SJCRH30 (cell line): Measurements from ENCODE around the gene DDX20. TPM values are rescaled to one million over a fixed set of nuclear protein-coding genes. Genes with fewer than 3 reads are reported as not detected.

ENCODE experiments used
- DNase-seq, 2 experiments: peaks; one replicate each; pipeline ENCODE4 v3.0.0-alpha.2; 2015 to 2020
- H3K27ac ChIP-seq: fragments of 250-450 bp; sonication (Bioruptor Pico); 2 replicates; pipeline ENCODE4 v1.5.1; 2020; ENCODE audit warnings: mild to moderate bottlenecking, moderate library complexity
- H3K27me3 ChIP-seq: fragments of 250-450 bp; sonication (Bioruptor Pico); 2 replicates; pipeline ENCODE4 v1.5.1; 2020; ENCODE audit warnings: mild to moderate bottlenecking, moderate library complexity
- H3K36me3 ChIP-seq: fragments of 250-450 bp; sonication (Bioruptor Pico); 2 replicates; pipeline ENCODE4 v1.5.1; 2020; ENCODE audit warnings: mild to moderate bottlenecking, moderate library complexity
- H3K4me1 ChIP-seq: fragments of 250-450 bp; sonication (Bioruptor Pico); 2 replicates; pipeline ENCODE4 v1.5.1; 2020; ENCODE audit warnings: mild to moderate bottlenecking, moderate library complexity
- H3K4me3 ChIP-seq: fragments of 250-450 bp; sonication (Bioruptor Pico); 2 replicates; pipeline ENCODE4 v1.5.1; 2020; ENCODE audit warnings: mild to moderate bottlenecking, moderate library complexity
- H3K9me3 ChIP-seq: fragments of 250-450 bp; sonication (Bioruptor Pico); replicated peaks from 2 replicates; pipeline ENCODE4 v1.5.1; 2020; ENCODE audit warnings: mild to moderate bottlenecking, moderate library complexity
- total RNA-seq: library from RNA; depleted of rRNA; stranded (reverse); fragments of >200 nt; shearing (Covaris generic); gene quantifications from 2 replicates; pipeline ENCODE4 v1.2.3, GENCODE V29; 2014

DDX20 gene
- total RNA-seq, 1 experiment from 2014 or later = 32.5 TPM

- Histone ChIP-seq H3K4me1 (peaks cover 5% of the 10 kb centered on the region), H3K27ac (no peak overlapping the region), H3K4me3 (no peak overlapping the region), H3K36me3 (no peaks in the 10 kb centered on the region), H3K27me3 (no peaks in the 10 kb centered on the region), H3K9me3 (no peaks in the 10 kb centered on the region)
- no peak for DNase-seq
Measured at GRCh38 chr1:111750856-111751255, 4.8 kb upstream of the DDX20 start.

- H3K36me3 ChIP-seq = 0 out of 2 replicates have a peak, but pooled peaks cover under 1% of the 10 kb centered on the region
- peaks cover 5% of the 10 kb centered on the region for H3K4me1 ChIP-seq
- no peak for DNase-seq
- no peaks in the 10 kb centered on the region for H3K27me3 ChIP-seq
- H3K9me3 ChIP-seq = no peaks in the 10 kb centered on the region
- H3K4me3 ChIP-seq = no peak overlapping the region
- H3K27ac ChIP-seq = no peak overlapping the region
Measured at GRCh38 chr1:111751906-111752575, 3.7 kb upstream of the DDX20 start.

GRCh38 chr1:111754984-111755330 is 744 bp upstream of the DDX20 start:
- H3K27me3 ChIP-seq = no peaks in the 10 kb centered on the region
- no peaks in the 10 kb centered on the region for H3K9me3 ChIP-seq
- peak; percentile 64 to 74 for DNase-seq
- peaks cover 16% of the 10 kb centered on the region for H3K36me3 ChIP-seq
- H3K27ac ChIP-seq = peak overlapping the region; percentile 85
- H3K4me3 ChIP-seq = peak overlapping the region; percentile 98
- H3K4me1 ChIP-seq = peaks cover 5% of the 10 kb centered on the region

GRCh38 chr1:111756124-111756513 is 418 bp downstream of the DDX20 start:
- Histone ChIP-seq H3K36me3 (peaks cover 28% of the 10 kb centered on the region), H3K27me3 (no peaks in the 10 kb centered on the region), H3K9me3 (no peaks in the 10 kb centered on the region), H3K4me1 (peaks cover 5% of the 10 kb centered on the region), H3K4me3 (peak overlapping the region; percentile 98), H3K27ac (peak overlapping the region; percentile 85)
- DNase-seq = no peak

- DNase-seq = no peak
- H3K9me3 ChIP-seq = no peaks in the 10 kb centered on the region
- H3K27ac ChIP-seq = no peak overlapping the region
- H3K27me3 ChIP-seq = no peaks in the 10 kb centered on the region
- H3K4me3 ChIP-seq = no peak overlapping the region
- peaks cover 5% of the 10 kb centered on the region for H3K4me1 ChIP-seq
- H3K36me3 ChIP-seq = peaks cover 46% of the 10 kb centered on the region
Measured at GRCh38 chr1:111758373-111758772, 2.7 kb downstream of the DDX20 start.

- no peaks in the 10 kb centered on the region for H3K9me3 ChIP-seq
Measured at GRCh38 chr1:111761717-111762116, 6.0 kb downstream of the DDX20 start.

GRCh38 chr1:111762332-111762731 is 6.6 kb downstream of the DDX20 start:
- no peak overlapping the region for H3K4me3 ChIP-seq
- no peak overlapping the region for H3K27ac ChIP-seq
- no peak for DNase-seq
- H3K4me1 ChIP-seq = no peaks in the 10 kb centered on the region; the same call in 1 of the 2 replicates
- H3K27me3 ChIP-seq = no peaks in the 10 kb centered on the region
- peaks cover 75% of the 10 kb centered on the region for H3K36me3 ChIP-seq
- no peaks in the 10 kb centered on the region for H3K9me3 ChIP-seq

More at GRCh38 chr1:111761717-111762116, 6.0 kb downstream of the DDX20 start:
- Histone ChIP-seq H3K4me1 (no peaks in the 10 kb centered on the region; the same call in 1 of the 2 replicates), H3K36me3 (peaks cover 72% of the 10 kb centered on the region), H3K4me3 (no peak overlapping the region), H3K27ac (no peak overlapping the region), H3K27me3 (no peaks in the 10 kb centered on the region)
- DNase-seq = no peak

- H3K4me3 ChIP-seq = no peak overlapping the region
- peaks cover 7% of the 10 kb centered on the region; the same call in 1 of the 2 replicates for H3K4me1 ChIP-seq
- H3K27ac ChIP-seq = no peak overlapping the region
- DNase-seq = no peak
- no peaks in the 10 kb centered on the region for H3K27me3 ChIP-seq
- peaks cover 49% of the 10 kb centered on the region for H3K36me3 ChIP-seq
- H3K9me3 ChIP-seq = no peaks in the 10 kb centered on the region
Measured at GRCh38 chr1:111768023-111768422, 12.3 kb downstream of the DDX20 start.

- DNase-seq = no peak
- H3K27ac ChIP-seq = no peak overlapping the region
- H3K4me1 ChIP-seq = peaks cover 7% of the 10 kb centered on the region; the same call in 1 of the 2 replicates
- H3K36me3 ChIP-seq = peaks cover 46% of the 10 kb centered on the region
- H3K27me3 ChIP-seq = no peaks in the 10 kb centered on the region
- H3K4me3 ChIP-seq = no peak overlapping the region
- H3K9me3 ChIP-seq = no peaks in the 10 kb centered on the region
Measured at GRCh38 chr1:111768625-111769024, 12.9 kb downstream of the DDX20 start.

GRCh38 chr1:111769517-111770146 is 13.9 kb downstream of the DDX20 start:
- Histone ChIP-seq H3K4me3 (no peak overlapping the region), H3K27ac (no peak overlapping the region), H3K27me3 (no peaks in the 10 kb centered on the region), H3K36me3 (peaks cover 42% of the 10 kb centered on the region), H3K4me1 (peaks cover 7% of the 10 kb centered on the region; the same call in 1 of the 2 replicates), H3K9me3 (no peaks in the 10 kb centered on the region)
- peak; percentile 43 to 82 for DNase-seq

GRCh38 chr1:111770916-111771315 is 15.2 kb downstream of the DDX20 start:
- Histone ChIP-seq H3K4me3 (no peak overlapping the region), H3K36me3 (peaks cover 31% of the 10 kb centered on the region), H3K4me1 (peaks cover 7% of the 10 kb centered on the region; the same call in 1 of the 2 replicates), H3K27me3 (no peaks in the 10 kb centered on the region), H3K9me3 (no peaks in the 10 kb centered on the region), H3K27ac (no peak overlapping the region)
- no peak for DNase-seq

- Histone ChIP-seq H3K27ac (no peak overlapping the region), H3K4me1 (peaks cover 36% of the 10 kb centered on the region), H3K4me3 (no peak overlapping the region), H3K9me3 (no peaks in the 10 kb centered on the region), H3K27me3 (no peaks in the 10 kb centered on the region), H3K36me3 (no peaks in the 10 kb centered on the region)
- DNase-seq = no peak
Measured at GRCh38 chr1:111775966-111776365, 20.3 kb downstream of the DDX20 start.

GRCh38 chr1:111776391-111776790 is 20.7 kb downstream of the DDX20 start:
- no peak for DNase-seq
- H3K27me3 ChIP-seq = no peaks in the 10 kb centered on the region
- H3K4me1 ChIP-seq = peaks cover 33% of the 10 kb centered on the region
- H3K4me3 ChIP-seq = no peak overlapping the region
- H3K27ac ChIP-seq = no peak overlapping the region
- H3K9me3 ChIP-seq = no peaks in the 10 kb centered on the region
- H3K36me3 ChIP-seq = no peaks in the 10 kb centered on the region

- Histone ChIP-seq H3K27ac (no peak overlapping the region), H3K36me3 (no peaks in the 10 kb centered on the region), H3K9me3 (no peaks in the 10 kb centered on the region), H3K27me3 (no peaks in the 10 kb centered on the region), H3K4me3 (no peak overlapping the region), H3K4me1 (peaks cover 29% of the 10 kb centered on the region)
- DNase-seq = no peak
Measured at GRCh38 chr1:111776861-111777260, 21.2 kb downstream of the DDX20 start.

- Histone ChIP-seq H3K4me3 (no peak overlapping the region), H3K9me3 (no peaks in the 10 kb centered on the region), H3K36me3 (no peaks in the 10 kb centered on the region), H3K4me1 (peaks cover 29% of the 10 kb centered on the region), H3K27ac (no peak overlapping the region; the same call in 1 of the 2 replicates), H3K27me3 (no peaks in the 10 kb centered on the region)
- DNase-seq = no peak
Measured at GRCh38 chr1:111777301-111777700, 21.6 kb downstream of the DDX20 start.
